HS-27A (cell line): ENCODE measurements around the gene TSHZ3.

Source experiments
- DNase-seq: peaks from one replicate; pipeline ENCODE4 v3.0.0-alpha.2; 2012; ENCODE audit warnings: low read depth, missing footprints

The TSHZ3 gene

GRCh38 chr19:31263328-31263727 lies 85.9 kb downstream of the TSHZ3 start:
- no peak for DNase-seq

- DNase-seq = no peak
Measured at GRCh38 chr19:31262725-31263191, 86.5 kb downstream of the TSHZ3 start.

- DNase-seq = no peak
Measured at GRCh38 chr19:31261603-31262212, 87.5 kb downstream of the TSHZ3 start.

- DNase-seq = no peak
Measured at GRCh38 chr19:31261019-31261602, 88.1 kb downstream of the TSHZ3 start.

- DNase-seq = no peak
Measured at GRCh38 chr19:31260171-31260933, 88.9 kb downstream of the TSHZ3 start.

- no peak for DNase-seq
Measured at GRCh38 chr19:31258211-31259052, 90.8 kb downstream of the TSHZ3 start.

- no peak for DNase-seq
Measured at GRCh38 chr19:31257426-31258130, 91.7 kb downstream of the TSHZ3 start.

GRCh38 chr19:31257025-31257424 lies 92.2 kb downstream of the TSHZ3 start:
- no peak for DNase-seq

GRCh38 chr19:31256593-31256960 lies 92.7 kb downstream of the TSHZ3 start:
- no peak for DNase-seq

GRCh38 chr19:31255831-31256592 lies 93.2 kb downstream of the TSHZ3 start:
- no peak for DNase-seq

- no peak for DNase-seq
Measured at GRCh38 chr19:31255174-31255799, 93.9 kb downstream of the TSHZ3 start.

GRCh38 chr19:31254611-31255010 lies 94.6 kb downstream of the TSHZ3 start:
- DNase-seq = no peak

- DNase-seq = no peak
Measured at GRCh38 chr19:31254180-31254551, 95.1 kb downstream of the TSHZ3 start.

- no peak for DNase-seq
Measured at GRCh38 chr19:31253526-31254179, 95.6 kb downstream of the TSHZ3 start.

- no peak for DNase-seq
Measured at GRCh38 chr19:31252441-31252840, 96.8 kb downstream of the TSHZ3 start.

- no peak for DNase-seq
Measured at GRCh38 chr19:31249217-31249616, 100.0 kb downstream of the TSHZ3 start.

- DNase-seq = no peak
Measured at GRCh38 chr19:31235806-31236205, 113.4 kb downstream of the TSHZ3 start.

GRCh38 chr19:31233295-31233800 lies 115.9 kb downstream of the TSHZ3 start:
- DNase-seq = no peak

GRCh38 chr19:31232871-31233270 lies 116.4 kb downstream of the TSHZ3 start:
- DNase-seq = no peak

GRCh38 chr19:31232180-31232579 lies 117.1 kb downstream of the TSHZ3 start:
- DNase-seq = no peak
